SK-N-SH (cell line): Measurements from ENCODE around the gene MAMDC2. TPM values are rescaled to one million over a fixed set of nuclear protein-coding genes. Genes with fewer than 3 reads are reported as not detected.

Source experiments
- CTCF ChIA-PET: fragments of 300-600, 350-600 bp; formaldehyde crosslinking; extraction: SDS; loops from one replicate; lab custom pipeline; 2021; lab: Yijun Ruan, JAX
- POLR2A ChIA-PET: fragments of 350-600 bp; sonication (Branson Sonifier 250); formaldehyde crosslinking; extraction: SDS; loops from one replicate; lab custom pipeline; 2020; ENCODE audit warnings: antibody characterized with exemption, inconsistent platforms; lab: Yijun Ruan, JAX
- DNase-seq: peaks from one replicate; pipeline ENCODE4 v3.0.0; 2012
- H2AFZ ChIP-seq: fragments of 200-600 bp; sonication (generic); 2 replicates; pipeline ENCODE4 v1.8.1; 2016; ENCODE audit warnings: antibody characterized with exemption, mild to moderate bottlenecking, low read depth
- H3F3A ChIP-seq: fragments of 200-600 bp; sonication (generic); replicated peaks from 2 replicates; pipeline ENCODE3; 2016; ENCODE audit warnings: antibody characterized with exemption, mild to moderate bottlenecking; ENCODE audit not compliant: insufficient read depth
- H3K27ac ChIP-seq, 2 experiments: fragments of 200-500 bp in 1 of 2; fragments of 200-600 bp in 1 of 2; sonication (Bioruptor generic) in 1 of 2; sonication (generic), shearing (Covaris generic) in 1 of 2; 2 replicates each; pipeline versions ENCODE4 v1.5.1 to v1.6.1; 2014 to 2016; ENCODE audit warnings: low read depth in 2 of 2, inconsistent platforms in 1 of 2, low read length in 1 of 2, mild to moderate bottlenecking in 1 of 2, mixed read lengths in 1 of 2
- H3K27me3 ChIP-seq: fragments of 200-600 bp; sonication (generic), shearing (Covaris generic); 2 replicates; pipeline ENCODE4 v1.6.1; 2016; ENCODE audit warnings: mixed run types; ENCODE audit not compliant: insufficient read depth
- H3K36me3 ChIP-seq, 2 experiments: fragments of 200-500 bp in 1 of 2; fragments of 200-600 bp in 1 of 2; sonication (Bioruptor generic) in 1 of 2; sonication (generic) in 1 of 2; replicated peaks in 1 of 2; 2 replicates each; pipeline versions ENCODE3 to v1.5.1; 2014 to 2016; ENCODE audit warnings: low read length in 1 of 2, mild to moderate bottlenecking in 1 of 2; ENCODE audit not compliant: insufficient read depth in 2 of 2, control insufficient read depth in 1 of 2
- H3K4me1 ChIP-seq, 2 experiments: fragments of 200-500 bp in 1 of 2; fragments of 200-600 bp in 1 of 2; sonication (Bioruptor generic) in 1 of 2; sonication (generic), shearing (Covaris generic) in 1 of 2; 2 replicates each; pipeline versions ENCODE4 v1.5.1 to v1.6.1; 2014 to 2016; ENCODE audit warnings: low read depth in 1 of 2, low read length in 1 of 2, mixed run types in 1 of 2; ENCODE audit not compliant: insufficient read depth in 2 of 2, control insufficient read depth in 1 of 2
- H3K4me2 ChIP-seq: fragments of 200-600 bp; sonication (generic), shearing (Covaris generic); 2 replicates; pipeline ENCODE4 v1.6.1; 2017; ENCODE audit warnings: mixed run types
- H3K4me3 ChIP-seq, 2 experiments: fragments of 200-500 bp in 1 of 2; fragments of 200-600 bp in 1 of 2; sonication (Bioruptor generic) in 1 of 2; sonication (generic), shearing (Covaris generic) in 1 of 2; 2 replicates each; pipeline versions ENCODE4 v1.5.1 to v1.8.1; 2014 to 2016; ENCODE audit warnings: low read depth in 2 of 2, inconsistent platforms in 1 of 2, low read length in 1 of 2, mild to moderate bottlenecking in 1 of 2, mixed read lengths in 1 of 2, moderate library complexity in 1 of 2
- H3K79me2 ChIP-seq: fragments of 200-600 bp; sonication (generic); 2 replicates; pipeline ENCODE4 v1.8.1; 2017; ENCODE audit warnings: mild to moderate bottlenecking; ENCODE audit not compliant: insufficient read depth
- H3K9ac ChIP-seq: fragments of 200-600 bp; sonication (generic); 2 replicates; pipeline ENCODE4 v1.6.1; 2017; ENCODE audit warnings: mixed run types
- H3K9me2 ChIP-seq: fragments of 200-600 bp; sonication (generic); 2 replicates; pipeline ENCODE4 v1.6.1; 2017; ENCODE audit warnings: mixed run types
- H3K9me3 ChIP-seq: fragments of 200-600 bp; sonication (generic); 2 replicates; pipeline ENCODE4 v1.6.1; 2017; ENCODE audit warnings: mixed run types, mild to moderate bottlenecking, moderate library complexity
- H4K20me1 ChIP-seq: fragments of 200-600 bp; sonication (generic); 2 replicates; pipeline ENCODE4 v1.6.1; 2017; ENCODE audit warnings: mild to moderate bottlenecking, mixed run types; ENCODE audit not compliant: insufficient read depth
- JUND ChIP-seq: IDR thresholded peaks from 2 replicates; pipeline ENCODE4 v1.4.0; 2012
- MEF2A ChIP-seq: IDR thresholded peaks from 2 replicates; pipeline ENCODE4 v1.4.0; 2012; ENCODE audit warnings: low read depth, borderline replicate concordance
- MXI1 ChIP-seq: IDR thresholded peaks from 2 replicates; pipeline ENCODE4 v1.6.1; 2012; ENCODE audit warnings: mild to moderate bottlenecking, low read depth, low read length, improper control_type of control experiment
- NFIC ChIP-seq: IDR thresholded peaks from 2 replicates; pipeline ENCODE4 v1.4.0; 2012; ENCODE audit warnings: borderline replicate concordance
- POLR2AphosphoS5 ChIP-seq: IDR thresholded peaks from 2 replicates; pipeline ENCODE4 v1.6.1; 2012; ENCODE audit warnings: low read depth, low read length
- TEAD4 ChIP-seq: IDR thresholded peaks from 2 replicates; pipeline ENCODE4 v1.4.0; 2012; ENCODE audit warnings: mild to moderate bottlenecking, borderline replicate concordance; ENCODE audit not compliant: insufficient read depth
- WGBS: methylation state at CpG from one replicate; pipeline ENCODE4 v1.1.6; 2017; ENCODE audit warnings: low lambda C conversion rate; 5-methylcytosine and 5-hydroxymethylcytosine counted together
- polyA plus RNA-seq, 3 experiments: library from polyadenylated mRNA; depleted of rRNA; stranded (reverse); fragments of >200 nt; gene quantifications; 2 replicates each; pipeline ENCODE4 v1.2.3, GENCODE V29; 2012
- TF ChIP-seq, protein P1 (sequence below): fragments of 200-600 bp; sonication (generic); IDR thresholded peaks from 2 replicates; pipeline ENCODE4 v1.6.1; 2017; ENCODE audit warnings: antibody characterized with exemption, mild to moderate bottlenecking, moderate library complexity
- TF ChIP-seq, protein P2 (sequence below): fragments of 150-350 bp; IDR thresholded peaks from 2 replicates; pipeline ENCODE4 v1.6.1; 2017; ENCODE audit warnings: antibody characterized with exemption, low read length, low read depth, borderline replicate concordance
- TF ChIP-seq, protein P3 (sequence below): fragments of 150-350 bp; IDR thresholded peaks from 2 replicates; pipeline ENCODE4 v1.6.1; 2016; ENCODE audit warnings: mild to moderate bottlenecking, low read depth, low read length
- TF ChIP-seq, protein P4 (sequence below): IDR thresholded peaks from 2 replicates; pipeline ENCODE4 v1.4.0; 2012; ENCODE audit warnings: low read depth, borderline replicate concordance
- TF ChIP-seq, protein P5 (sequence below): IDR thresholded peaks from 2 replicates; pipeline ENCODE4; 2012
- TF ChIP-seq, protein P6 (sequence below): IDR thresholded peaks from 2 replicates; pipeline ENCODE4 v1.4.0; 2012; ENCODE audit warnings: low read depth, borderline replicate concordance

Gene MAMDC2
- polyA plus RNA-seq, 1 of the 3 experiments (the other 2 are of a cell fraction) = not detected

DNA sequence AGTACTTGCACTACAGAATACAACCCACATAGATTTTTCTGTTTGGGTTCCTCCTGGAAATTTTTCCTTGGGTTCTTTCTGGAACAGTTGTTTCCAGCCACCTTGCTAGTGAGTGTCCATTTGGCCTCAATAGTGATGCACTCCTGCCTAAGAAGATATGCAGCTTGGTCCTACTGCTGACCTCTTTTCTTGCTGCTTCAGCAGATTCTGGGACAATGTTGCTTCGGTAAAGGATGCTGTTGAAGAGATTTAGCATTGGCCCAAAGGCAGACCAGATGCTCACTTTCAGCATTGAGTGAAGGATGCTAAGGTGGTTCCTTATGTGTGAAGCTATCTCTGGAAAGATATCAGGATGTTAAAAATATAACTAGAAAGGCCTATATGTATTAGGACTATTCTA is 128.9 kb downstream of the MAMDC2 start (continued):
- TF ChIP-seq TEAD4 = no peak
- TF ChIP-seq MEF2A = no peak
- TF ChIP-seq, protein P1, sequence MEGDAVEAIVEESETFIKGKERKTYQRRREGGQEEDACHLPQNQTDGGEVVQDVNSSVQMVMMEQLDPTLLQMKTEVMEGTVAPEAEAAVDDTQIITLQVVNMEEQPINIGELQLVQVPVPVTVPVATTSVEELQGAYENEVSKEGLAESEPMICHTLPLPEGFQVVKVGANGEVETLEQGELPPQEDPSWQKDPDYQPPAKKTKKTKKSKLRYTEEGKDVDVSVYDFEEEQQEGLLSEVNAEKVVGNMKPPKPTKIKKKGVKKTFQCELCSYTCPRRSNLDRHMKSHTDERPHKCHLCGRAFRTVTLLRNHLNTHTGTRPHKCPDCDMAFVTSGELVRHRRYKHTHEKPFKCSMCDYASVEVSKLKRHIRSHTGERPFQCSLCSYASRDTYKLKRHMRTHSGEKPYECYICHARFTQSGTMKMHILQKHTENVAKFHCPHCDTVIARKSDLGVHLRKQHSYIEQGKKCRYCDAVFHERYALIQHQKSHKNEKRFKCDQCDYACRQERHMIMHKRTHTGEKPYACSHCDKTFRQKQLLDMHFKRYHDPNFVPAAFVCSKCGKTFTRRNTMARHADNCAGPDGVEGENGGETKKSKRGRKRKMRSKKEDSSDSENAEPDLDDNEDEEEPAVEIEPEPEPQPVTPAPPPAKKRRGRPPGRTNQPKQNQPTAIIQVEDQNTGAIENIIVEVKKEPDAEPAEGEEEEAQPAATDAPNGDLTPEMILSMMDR = no peak
- TF ChIP-seq JUND = no peak
- TF ChIP-seq, protein P2, sequence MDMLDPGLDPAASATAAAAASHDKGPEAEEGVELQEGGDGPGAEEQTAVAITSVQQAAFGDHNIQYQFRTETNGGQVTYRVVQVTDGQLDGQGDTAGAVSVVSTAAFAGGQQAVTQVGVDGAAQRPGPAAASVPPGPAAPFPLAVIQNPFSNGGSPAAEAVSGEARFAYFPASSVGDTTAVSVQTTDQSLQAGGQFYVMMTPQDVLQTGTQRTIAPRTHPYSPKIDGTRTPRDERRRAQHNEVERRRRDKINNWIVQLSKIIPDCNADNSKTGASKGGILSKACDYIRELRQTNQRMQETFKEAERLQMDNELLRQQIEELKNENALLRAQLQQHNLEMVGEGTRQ = no peak
- no peak for TF ChIP-seq POLR2AphosphoS5
- no peak for TF ChIP-seq NFIC
- TF ChIP-seq MXI1 = no peak

DNA sequence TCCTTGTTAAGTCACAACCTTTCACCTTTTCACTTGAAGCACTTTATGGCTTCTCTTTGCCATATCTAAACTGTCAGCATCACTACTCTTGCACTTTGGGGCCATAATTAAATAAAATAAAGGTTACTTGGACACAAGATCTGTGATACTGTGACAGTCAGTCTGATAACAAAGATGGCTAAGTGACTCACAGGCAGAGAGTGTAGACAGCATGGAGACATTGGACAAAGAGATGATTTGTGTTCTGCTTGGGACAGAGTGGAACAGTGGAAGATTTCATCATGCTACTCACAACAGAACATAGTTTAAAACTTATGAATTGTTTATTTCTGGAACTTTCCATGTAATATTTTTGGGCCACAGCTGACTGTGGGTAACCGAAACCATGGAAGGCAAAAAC is 133.5 kb downstream of the MAMDC2 start:
- H2AFZ ChIP-seq = no peak overlapping the region
- H3K27me3 ChIP-seq = no peaks in the 10 kb centered on the region
- TF ChIP-seq MXI1 (no peak), MEF2A (no peak), POLR2AphosphoS5 (no peak)
- TF ChIP-seq, protein P3, sequence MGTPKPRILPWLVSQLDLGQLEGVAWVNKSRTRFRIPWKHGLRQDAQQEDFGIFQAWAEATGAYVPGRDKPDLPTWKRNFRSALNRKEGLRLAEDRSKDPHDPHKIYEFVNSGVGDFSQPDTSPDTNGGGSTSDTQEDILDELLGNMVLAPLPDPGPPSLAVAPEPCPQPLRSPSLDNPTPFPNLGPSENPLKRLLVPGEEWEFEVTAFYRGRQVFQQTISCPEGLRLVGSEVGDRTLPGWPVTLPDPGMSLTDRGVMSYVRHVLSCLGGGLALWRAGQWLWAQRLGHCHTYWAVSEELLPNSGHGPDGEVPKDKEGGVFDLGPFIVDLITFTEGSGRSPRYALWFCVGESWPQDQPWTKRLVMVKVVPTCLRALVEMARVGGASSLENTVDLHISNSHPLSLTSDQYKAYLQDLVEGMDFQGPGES = no peak
- TF ChIP-seq, protein P4, sequence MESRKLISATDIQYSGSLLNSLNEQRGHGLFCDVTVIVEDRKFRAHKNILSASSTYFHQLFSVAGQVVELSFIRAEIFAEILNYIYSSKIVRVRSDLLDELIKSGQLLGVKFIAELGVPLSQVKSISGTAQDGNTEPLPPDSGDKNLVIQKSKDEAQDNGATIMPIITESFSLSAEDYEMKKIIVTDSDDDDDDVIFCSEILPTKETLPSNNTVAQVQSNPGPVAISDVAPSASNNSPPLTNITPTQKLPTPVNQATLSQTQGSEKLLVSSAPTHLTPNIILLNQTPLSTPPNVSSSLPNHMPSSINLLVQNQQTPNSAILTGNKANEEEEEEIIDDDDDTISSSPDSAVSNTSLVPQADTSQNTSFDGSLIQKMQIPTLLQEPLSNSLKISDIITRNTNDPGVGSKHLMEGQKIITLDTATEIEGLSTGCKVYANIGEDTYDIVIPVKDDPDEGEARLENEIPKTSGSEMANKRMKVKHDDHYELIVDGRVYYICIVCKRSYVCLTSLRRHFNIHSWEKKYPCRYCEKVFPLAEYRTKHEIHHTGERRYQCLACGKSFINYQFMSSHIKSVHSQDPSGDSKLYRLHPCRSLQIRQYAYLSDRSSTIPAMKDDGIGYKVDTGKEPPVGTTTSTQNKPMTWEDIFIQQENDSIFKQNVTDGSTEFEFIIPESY = no peak
- TF ChIP-seq, protein P5, sequence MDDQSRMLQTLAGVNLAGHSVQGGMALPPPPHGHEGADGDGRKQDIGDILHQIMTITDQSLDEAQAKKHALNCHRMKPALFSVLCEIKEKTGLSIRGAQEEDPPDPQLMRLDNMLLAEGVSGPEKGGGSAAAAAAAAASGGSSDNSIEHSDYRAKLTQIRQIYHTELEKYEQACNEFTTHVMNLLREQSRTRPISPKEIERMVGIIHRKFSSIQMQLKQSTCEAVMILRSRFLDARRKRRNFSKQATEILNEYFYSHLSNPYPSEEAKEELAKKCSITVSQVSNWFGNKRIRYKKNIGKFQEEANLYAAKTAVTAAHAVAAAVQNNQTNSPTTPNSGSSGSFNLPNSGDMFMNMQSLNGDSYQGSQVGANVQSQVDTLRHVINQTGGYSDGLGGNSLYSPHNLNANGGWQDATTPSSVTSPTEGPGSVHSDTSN = 0 out of 2 replicates have a peak, but pooled peaks have one; percentile 8
- TF ChIP-seq, protein P6, sequence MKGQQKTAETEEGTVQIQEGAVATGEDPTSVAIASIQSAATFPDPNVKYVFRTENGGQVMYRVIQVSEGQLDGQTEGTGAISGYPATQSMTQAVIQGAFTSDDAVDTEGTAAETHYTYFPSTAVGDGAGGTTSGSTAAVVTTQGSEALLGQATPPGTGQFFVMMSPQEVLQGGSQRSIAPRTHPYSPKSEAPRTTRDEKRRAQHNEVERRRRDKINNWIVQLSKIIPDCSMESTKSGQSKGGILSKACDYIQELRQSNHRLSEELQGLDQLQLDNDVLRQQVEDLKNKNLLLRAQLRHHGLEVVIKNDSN = no peak
- H3K36me3 ChIP-seq = no peaks in the 10 kb centered on the region
- no peak overlapping the region for H3K4me2 ChIP-seq
- POLR2A ChIA-PET = no interaction called here
- H4K20me1 ChIP-seq = no peaks in the 10 kb centered on the region
- no peak overlapping the region for H3K4me3 ChIP-seq
- no peak for DNase-seq
- CTCF ChIA-PET = no interaction called here
- H3K9ac ChIP-seq = no peak overlapping the region
- H3K9me2 ChIP-seq = no peaks in the 10 kb centered on the region
- no peaks in the 10 kb centered on the region for H3K4me1 ChIP-seq
- no peaks in the 10 kb centered on the region for H3F3A ChIP-seq
- H3K9me3 ChIP-seq = no peaks in the 10 kb centered on the region
- H3K27ac ChIP-seq = no peak overlapping the region; a peak in 1 of 4 replicates
- no peaks in the 10 kb centered on the region for H3K79me2 ChIP-seq
- 90% methylated on average over 1 of the region's 1 CpG for WGBS
